Dermis lymphatic vessel endothelial cell (primary cell): ENCODE data around the gene C7. TPM values are rescaled to one million over a fixed set of nuclear protein-coding genes. Genes with fewer than 3 reads are reported as not detected.

Source experiments
- total RNA-seq: library from RNA; depleted of rRNA; stranded (reverse); fragments of >200 nt; gene quantifications from 2 replicates; pipeline ENCODE4 v1.2.1, GENCODE V29; 2014

C7 gene
- total RNA-seq: 0.09 and 0.33 TPM in 2 replicates

DNA sequence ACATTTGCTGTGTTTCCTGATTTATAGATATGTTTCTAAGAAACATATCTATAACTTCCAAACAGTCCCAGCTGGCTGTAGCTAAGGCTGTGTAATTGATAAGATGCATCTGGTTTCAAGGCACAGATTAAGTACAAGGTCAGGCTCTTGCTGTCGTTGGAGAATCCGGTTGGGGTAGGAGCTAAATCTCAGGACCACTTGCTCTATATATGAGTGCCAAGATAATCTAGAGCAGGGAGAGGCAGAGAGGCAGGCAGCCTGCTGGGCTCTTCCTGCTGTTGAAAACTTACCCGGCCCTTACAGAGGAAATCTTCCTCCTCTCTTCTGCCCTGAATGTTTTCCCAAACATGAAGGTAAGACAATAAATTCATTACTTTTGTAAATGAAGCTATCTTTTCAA lies at the start of gene C7:
C7 (plus strand) TSS at position 234 of the 400 bp plus-strand sequence; CDS start at position 348, 114 bp downstream.

Other genes with a start within 250 kb of the C7 start
- 3.7 and 4.9 TPM in 2 replicates for gene PTGER4, start 229.6 kb upstream of the C7 start, total RNA-seq
- 18.5 and 22.8 TPM in 2 replicates for gene TTC33, start 153.5 kb upstream of the C7 start, total RNA-seq
- gene PRKAA1, start 111.1 kb upstream of the C7 start, total RNA-seq: 118 and 144 TPM in 2 replicates
- gene RPL37, start 74.3 kb upstream of the C7 start, total RNA-seq: 3,165 and 3,243 TPM in 2 replicates
- gene CARD6, start 68.1 kb upstream of the C7 start, total RNA-seq: 44.2 and 50.4 TPM in 2 replicates
- gene MROH2B, start 161.8 kb downstream of the C7 start, total RNA-seq: not detected in 2 replicates